ENCODE results near the gene IQSEC1. TPM values are rescaled to one million over a fixed set of nuclear protein-coding genes. Genes with fewer than 3 reads are reported as not detected.

Gene IQSEC1
- total and polyA plus RNA-seq, 2 donors (not counting 1 experiment from before 2014, with no cell fraction given) = 4.3 to 18.2 TPM

GRCh38 chr3:13065727-13066126 lies 7.5 kb downstream of the IQSEC1 start:
- Histone ChIP-seq H3K4me2 (ENCODE audit: extremely low read depth, insufficient read depth, low read length) (no peak overlapping the region), H3K9me3 (ENCODE audit: control insufficient read depth, insufficient read depth, low read depth, low read length) (no peaks in the 10 kb centered on the region), H2AFZ (ENCODE audit: low read length) (no peak overlapping the region), H3K79me2 (ENCODE audit: control insufficient read depth, insufficient read depth, low read length) (no peaks in the 10 kb centered on the region), H4K20me1 (ENCODE audit: control insufficient read depth, extremely low read depth, insufficient read depth, low read length) (no peaks in the 10 kb centered on the region), H3K4me3 (replicated peaks in 1 of 4; ENCODE audit: control extremely low read depth in 1 of 4, insufficient read depth in 1 of 4, low read depth in 3 of 4, low read length in 4 of 4) (no peak overlapping the region), H3K27ac (ENCODE audit: insufficient read depth, low read length) (no peak overlapping the region), H3K4me1 (ENCODE audit: control insufficient read depth, extremely low read depth, insufficient read depth, low read length) (no peaks in the 10 kb centered on the region), H3K9ac (ENCODE audit: insufficient read depth, low read length) (no peak overlapping the region), H3K36me3 (ENCODE audit: control insufficient read depth, insufficient read depth, low read length) (no peaks in the 10 kb centered on the region), H3K27me3 (ENCODE audit: control insufficient read depth, insufficient read depth, low read length) (no peaks in the 10 kb centered on the region)
- TF ChIP-seq EZH2 (IDR thresholded peaks at IDR 0.05; ENCODE audit: low read length, missing control alignments) (no peak), CTCF (conservative IDR thresholded peaks at IDR 0.05 in 1 of 2, IDR thresholded peaks at IDR 0.05 in 1 of 2; ENCODE audit: low read depth in 1 of 2, low read length in 2 of 2) (no peak)
- no peak for DNase-seq (ENCODE audit: low read depth in 2 of 2)

- Histone ChIP-seq H3K4me3 (replicated peaks in 1 of 4; ENCODE audit: control extremely low read depth in 1 of 4, insufficient read depth in 1 of 4, low read depth in 3 of 4, low read length in 4 of 4) (no peak overlapping the region), H2AFZ (ENCODE audit: low read length) (no peak overlapping the region), H3K9me3 (ENCODE audit: control insufficient read depth, insufficient read depth, low read depth, low read length) (no peaks in the 10 kb centered on the region), H3K79me2 (ENCODE audit: control insufficient read depth, insufficient read depth, low read length) (no peaks in the 10 kb centered on the region), H3K36me3 (ENCODE audit: control insufficient read depth, insufficient read depth, low read length) (no peaks in the 10 kb centered on the region), H3K27me3 (ENCODE audit: control insufficient read depth, insufficient read depth, low read length) (no peaks in the 10 kb centered on the region), H3K9ac (ENCODE audit: insufficient read depth, low read length) (no peak overlapping the region), H4K20me1 (ENCODE audit: control insufficient read depth, extremely low read depth, insufficient read depth, low read length) (no peaks in the 10 kb centered on the region), H3K4me2 (ENCODE audit: extremely low read depth, insufficient read depth, low read length) (no peak overlapping the region), H3K4me1 (ENCODE audit: control insufficient read depth, extremely low read depth, insufficient read depth, low read length) (no peaks in the 10 kb centered on the region), H3K27ac (ENCODE audit: insufficient read depth, low read length) (no peak overlapping the region)
- TF ChIP-seq EZH2 (IDR thresholded peaks at IDR 0.05; ENCODE audit: low read length, missing control alignments) (no peak), CTCF (conservative IDR thresholded peaks at IDR 0.05 in 1 of 2, IDR thresholded peaks at IDR 0.05 in 1 of 2; ENCODE audit: low read depth in 1 of 2, low read length in 2 of 2) (no peak)
- DNase-seq (ENCODE audit: low read depth in 2 of 2) = peak in 1 of 2 donors; percentile 20
Measured at GRCh38 chr3:13064964-13065363, 8.3 kb downstream of the IQSEC1 start.

GRCh38 chr3:13064159-13064868 lies 8.9 kb downstream of the IQSEC1 start:
- Histone ChIP-seq H3K9ac (ENCODE audit: insufficient read depth, low read length) (no peak overlapping the region), H3K79me2 (ENCODE audit: control insufficient read depth, insufficient read depth, low read length) (no peaks in the 10 kb centered on the region), H4K20me1 (ENCODE audit: control insufficient read depth, extremely low read depth, insufficient read depth, low read length) (no peaks in the 10 kb centered on the region), H2AFZ (ENCODE audit: low read length) (no peak overlapping the region), H3K4me2 (ENCODE audit: extremely low read depth, insufficient read depth, low read length) (no peak overlapping the region), H3K9me3 (ENCODE audit: control insufficient read depth, insufficient read depth, low read depth, low read length) (no peaks in the 10 kb centered on the region), H3K4me3 (replicated peaks in 1 of 4; ENCODE audit: control extremely low read depth in 1 of 4, insufficient read depth in 1 of 4, low read depth in 3 of 4, low read length in 4 of 4) (no peak overlapping the region), H3K27me3 (ENCODE audit: control insufficient read depth, insufficient read depth, low read length) (no peaks in the 10 kb centered on the region), H3K27ac (ENCODE audit: insufficient read depth, low read length) (no peak overlapping the region), H3K4me1 (ENCODE audit: control insufficient read depth, extremely low read depth, insufficient read depth, low read length) (no peaks in the 10 kb centered on the region), H3K36me3 (ENCODE audit: control insufficient read depth, insufficient read depth, low read length) (no peaks in the 10 kb centered on the region)
- DNase-seq (ENCODE audit: low read depth in 2 of 2) = peak in 1 of 2 donors; percentile 20
- TF ChIP-seq EZH2 (IDR thresholded peaks at IDR 0.05; ENCODE audit: low read length, missing control alignments) (no peak), CTCF (conservative IDR thresholded peaks at IDR 0.05 in 1 of 2, IDR thresholded peaks at IDR 0.05 in 1 of 2; ENCODE audit: low read depth in 1 of 2, low read length in 2 of 2) (no peak)
